HG03025 (cell line): ENCODE results near the gene ADGRV1.
"Not testable (repeated sequence)": the region's sequence is repeated elsewhere in the genome, so short reads cannot be mapped to it uniquely, and the experiment has no call there.

Experiments
- ATAC-seq: cut with Tn5 transposase; IDR thresholded peaks from one replicate; pipeline ENCODE4 v1.9.1; 2021; ENCODE audit warnings: mild to moderate bottlenecking, moderate library complexity; ENCODE audit not compliant: unreplicated experiment, low FRiP score

Gene ADGRV1

DNA sequence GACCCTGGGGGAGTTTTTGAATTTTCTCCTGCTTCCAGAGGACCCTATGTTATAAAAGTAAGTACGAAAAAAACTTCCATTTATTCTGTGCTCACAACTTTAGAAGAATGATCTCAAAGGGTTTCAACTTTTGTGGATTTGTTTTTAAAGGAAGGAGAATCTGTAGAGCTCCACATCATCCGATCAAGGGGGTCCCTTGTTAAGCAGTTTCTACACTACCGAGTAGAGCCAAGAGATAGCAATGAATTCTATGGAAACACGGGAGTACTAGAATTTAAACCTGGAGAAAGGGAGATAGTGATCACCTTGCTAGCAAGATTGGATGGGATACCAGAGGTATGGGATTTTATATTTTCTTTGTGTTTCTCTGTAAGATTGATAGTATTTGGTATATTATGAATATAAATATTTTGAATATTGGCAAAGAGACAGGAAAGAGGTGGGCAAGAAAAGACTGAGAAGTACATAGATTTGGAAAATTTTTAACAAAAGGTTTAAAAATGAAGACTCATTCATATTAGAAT lies 84.2 kb downstream of the ADGRV1 start:
- no peak for ATAC-seq

DNA sequence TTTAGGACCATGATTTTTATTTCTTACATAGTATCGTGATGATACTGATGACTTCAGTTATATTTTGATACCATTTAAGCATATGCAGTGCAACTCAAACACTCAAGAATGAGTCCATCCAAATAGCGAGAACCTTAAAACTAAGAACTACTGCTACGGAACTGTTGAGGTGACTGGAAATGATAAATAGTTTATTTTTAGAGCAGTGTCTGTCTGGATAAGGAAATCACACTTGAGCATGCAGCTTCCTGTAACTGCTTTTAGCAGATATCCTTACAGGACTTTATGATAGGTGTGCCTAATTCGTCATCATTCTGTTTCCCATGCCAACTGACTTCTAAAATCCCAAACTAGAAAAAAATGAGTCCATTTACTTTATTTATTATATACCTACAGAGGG lies 85.5 kb downstream of the ADGRV1 start:
- no peak for ATAC-seq

GRCh38 chr5:90645024-90645610 lies 86.5 kb downstream of the ADGRV1 start:
- no peak for ATAC-seq

GRCh38 chr5:90650767-90651166 lies 92.2 kb downstream of the ADGRV1 start:
- ATAC-seq: no peak

DNA sequence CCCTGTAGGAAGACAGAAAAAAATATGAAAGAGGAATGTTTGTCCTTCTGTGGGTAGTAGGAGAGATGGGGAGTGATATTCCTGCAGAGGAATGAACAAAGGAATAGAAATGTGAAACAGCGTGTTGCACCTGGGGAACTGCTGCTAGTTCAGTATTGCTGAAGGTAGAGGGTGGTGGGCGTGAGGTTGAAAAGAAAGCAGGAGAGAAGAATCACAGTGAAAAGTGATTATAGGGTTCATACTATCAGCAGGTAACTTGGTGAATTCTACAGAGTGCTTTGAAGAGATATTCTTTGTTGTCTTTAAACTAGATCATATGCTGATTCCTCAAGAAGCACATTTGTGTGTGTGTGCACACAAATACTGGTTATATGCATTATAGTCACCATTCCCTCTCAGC lies 95.6 kb downstream of the ADGRV1 start:
- no peak for ATAC-seq

DNA sequence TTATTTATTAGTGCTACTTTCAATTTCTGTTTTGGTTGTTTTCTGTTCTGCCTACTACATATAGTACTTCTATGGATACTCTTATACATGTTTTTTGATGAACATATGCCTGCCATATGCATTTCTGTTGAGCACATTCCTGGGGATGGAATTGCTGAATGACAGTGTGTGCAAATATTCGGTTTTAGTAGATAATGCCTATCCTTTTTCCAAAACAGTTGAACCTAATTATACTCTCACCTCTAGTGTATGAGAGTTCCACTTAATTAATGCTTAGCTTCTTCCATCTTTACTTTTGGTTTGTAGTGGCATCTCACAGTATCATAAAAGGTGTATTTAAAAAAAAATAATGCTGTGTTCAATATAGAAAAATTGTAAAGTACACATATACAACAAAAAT lies 96.8 kb downstream of the ADGRV1 start:
- ATAC-seq: no peak

DNA sequence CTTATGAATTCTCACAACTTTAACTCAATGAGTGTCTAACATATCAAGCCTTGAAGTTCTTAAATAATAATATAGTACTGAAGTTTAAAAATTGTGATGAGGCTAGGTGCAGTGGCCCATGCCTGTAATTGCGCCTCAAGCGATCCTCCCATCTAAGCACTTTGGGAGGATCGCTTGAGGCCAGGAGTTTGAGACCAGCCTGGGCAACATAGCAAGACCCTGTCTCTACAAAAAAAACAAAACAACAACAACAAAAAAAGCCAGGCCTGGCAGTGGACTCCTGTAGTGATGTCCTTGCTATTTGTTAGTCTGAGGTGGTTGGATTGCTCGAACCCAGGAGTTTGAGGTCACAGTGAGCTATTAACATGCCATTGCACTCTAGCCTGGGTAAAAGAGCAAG lies 98.4 kb downstream of the ADGRV1 start:
- ATAC-seq: no peak

- ATAC-seq: no peak
These were observed 99.2 kb downstream of the ADGRV1 start for GRCh38 chr5:90657788-90658187.

GRCh38 chr5:90658620-90659019 lies 100.0 kb downstream of the ADGRV1 start:
- ATAC-seq: no peak

DNA sequence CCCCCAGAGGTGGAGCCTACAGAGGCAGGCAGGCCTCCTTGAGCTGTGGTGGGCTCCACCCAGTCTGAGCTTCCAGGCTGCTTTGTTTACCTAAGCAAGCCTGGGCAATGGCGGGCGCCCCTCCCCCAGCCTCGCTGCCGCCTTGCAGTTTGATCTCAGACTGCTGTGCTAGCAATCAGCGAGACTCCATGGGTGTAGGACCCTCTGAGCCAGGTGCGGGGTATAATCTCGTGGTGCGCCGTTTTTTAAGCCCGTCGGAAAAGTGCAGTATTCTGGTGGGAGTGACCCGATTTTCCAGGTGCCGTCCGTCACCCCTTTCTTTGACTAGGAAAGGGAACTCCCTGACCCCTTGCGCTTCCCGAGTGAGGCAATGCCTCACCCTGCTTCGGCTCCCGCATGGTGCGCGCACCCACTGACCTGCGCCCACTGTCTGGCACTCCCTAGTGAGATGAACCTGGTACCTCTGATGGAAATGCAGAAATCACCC lies 109.5 kb downstream of the ADGRV1 start:
- not testable (repeated sequence) for ATAC-seq

GRCh38 chr5:90675222-90675621 lies 116.6 kb downstream of the ADGRV1 start:
- no peak for ATAC-seq

DNA sequence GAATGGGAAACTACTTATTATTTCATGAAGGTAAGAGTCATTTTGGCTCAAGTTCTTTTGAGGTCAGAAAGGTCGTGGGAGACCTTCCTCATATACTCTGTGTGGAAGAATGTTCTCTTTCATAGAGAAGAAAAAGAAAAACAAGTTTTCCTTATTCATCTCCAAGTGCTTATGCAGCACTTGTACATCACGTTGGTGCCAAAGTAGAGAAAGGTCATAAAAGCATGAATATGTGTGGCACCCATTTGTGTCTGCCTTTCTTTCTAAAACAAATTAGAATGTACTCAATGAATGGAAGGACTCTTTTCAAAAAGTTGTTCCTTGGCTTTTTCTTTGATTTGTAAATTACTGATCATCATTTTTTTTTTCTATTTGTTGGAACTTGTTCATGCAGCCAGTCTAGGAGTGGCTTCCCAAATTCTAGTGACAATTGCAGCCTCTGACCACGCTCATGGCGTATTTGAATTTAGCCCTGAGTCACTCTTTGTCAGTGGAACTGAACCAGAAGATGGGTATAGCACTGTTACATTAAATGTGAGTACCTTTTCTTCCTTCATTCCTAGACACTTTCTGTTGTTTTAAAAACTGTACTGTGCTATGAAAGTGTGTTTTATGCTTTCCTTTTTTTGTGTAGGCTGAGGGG lies 122.4 kb downstream of the ADGRV1 start:
- no peak for ATAC-seq

GRCh38 chr5:90682278-90682677 lies 123.7 kb downstream of the ADGRV1 start:
- no peak for ATAC-seq

- no peak for ATAC-seq
These were observed 126.9 kb downstream of the ADGRV1 start for GRCh38 chr5:90685425-90686022.

- ATAC-seq: not testable (repeated sequence)
These were observed 127.8 kb downstream of the ADGRV1 start for GRCh38 chr5:90686363-90686762.

DNA sequence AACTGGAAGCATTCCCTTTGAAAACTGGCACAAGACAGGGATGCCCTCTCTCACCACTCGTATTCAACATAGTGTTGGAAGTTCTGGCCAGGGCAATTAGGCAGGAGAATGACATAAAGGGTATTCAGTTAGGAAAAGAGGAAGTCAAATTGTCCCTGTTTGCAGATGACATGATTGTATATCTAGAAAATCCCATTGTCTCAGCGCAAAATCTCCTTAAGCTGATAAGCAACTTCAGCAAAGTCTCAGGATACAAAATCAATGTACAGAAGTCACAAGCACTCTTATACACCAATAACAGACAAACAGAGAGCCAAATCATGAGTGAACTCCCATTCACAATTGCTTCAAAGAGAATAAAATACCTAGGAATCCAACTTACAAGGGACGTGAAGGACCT lies 128.9 kb downstream of the ADGRV1 start:
- not testable (repeated sequence) for ATAC-seq

- ATAC-seq: no peak
These were observed 130.5 kb downstream of the ADGRV1 start for GRCh38 chr5:90689064-90689463.

DNA sequence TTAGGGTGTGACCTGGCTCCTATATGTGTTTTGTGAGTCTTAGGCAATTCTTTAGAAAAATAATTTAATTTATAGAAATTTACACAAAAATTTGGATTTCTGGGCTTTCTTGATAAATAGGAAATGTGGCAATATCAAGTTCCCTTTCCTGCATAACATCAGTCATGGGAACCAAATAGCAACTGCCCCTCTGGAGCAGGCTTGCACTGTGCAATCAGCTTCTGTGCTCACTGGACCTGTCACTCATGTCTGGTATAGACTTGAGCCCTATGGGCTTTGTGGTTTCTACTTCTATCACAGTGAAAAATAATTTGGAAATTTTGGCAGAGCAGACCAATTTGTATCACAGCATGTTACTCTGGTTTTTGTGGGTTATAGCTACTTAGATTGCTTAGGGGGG lies 131.7 kb downstream of the ADGRV1 start:
- ATAC-seq: no peak

- no peak for ATAC-seq
These were observed 132.9 kb downstream of the ADGRV1 start for GRCh38 chr5:90691533-90691932.

DNA sequence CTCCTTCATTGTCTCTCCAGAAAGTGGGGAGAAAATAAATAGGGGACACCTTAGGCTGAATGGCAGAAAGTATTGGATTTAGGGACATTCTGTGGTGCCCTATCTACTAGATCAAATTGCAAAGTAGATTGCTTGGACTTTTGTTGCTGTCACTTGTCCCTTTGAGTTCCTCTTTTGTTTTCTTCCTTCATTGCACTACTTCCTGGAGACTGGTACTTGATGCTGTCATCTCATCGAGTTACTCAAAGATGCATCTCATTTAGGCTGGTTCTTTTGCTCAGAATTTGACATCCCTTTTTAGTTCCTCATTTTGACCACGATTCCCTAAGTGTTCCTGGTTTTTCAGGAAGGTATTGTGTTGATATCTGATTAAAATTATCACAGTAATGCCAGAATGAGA lies 137.6 kb downstream of the ADGRV1 start:
- no peak for ATAC-seq

GRCh38 chr5:90700299-90700698 lies 141.7 kb downstream of the ADGRV1 start:
- no peak for ATAC-seq

DNA sequence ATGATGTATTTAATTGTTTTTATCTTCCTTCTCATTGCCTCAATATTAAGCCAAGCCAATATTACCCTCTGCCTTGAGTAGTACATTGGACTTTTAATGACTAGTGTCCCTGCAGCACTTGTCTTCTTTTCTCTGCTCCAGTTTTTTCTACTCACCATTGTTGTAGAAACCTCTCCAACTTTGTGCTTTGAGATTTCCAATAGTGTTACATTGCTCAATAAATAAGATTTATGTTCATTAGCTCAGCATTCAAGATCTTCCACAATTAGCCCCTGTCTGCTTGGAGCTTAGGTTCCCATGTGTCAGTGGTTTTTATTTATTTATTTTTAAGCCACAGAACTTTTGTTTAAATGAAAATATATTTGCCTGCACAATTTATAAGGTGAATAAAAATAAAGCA lies 145.3 kb downstream of the ADGRV1 start:
- ATAC-seq: no peak
